NCI-H1930 (cell line): ENCODE data around the gene OVCH2.
"Not testable (repeated sequence)": the region's sequence is repeated elsewhere in the genome, so short reads cannot be mapped to it uniquely, and the experiment has no call there.

Experiments used
- DNase-seq, 2 experiments: peaks; one replicate each; lab custom pipeline; 2025; lab: John Stamatoyannopoulos, UW

The OVCH2 gene, protein sequence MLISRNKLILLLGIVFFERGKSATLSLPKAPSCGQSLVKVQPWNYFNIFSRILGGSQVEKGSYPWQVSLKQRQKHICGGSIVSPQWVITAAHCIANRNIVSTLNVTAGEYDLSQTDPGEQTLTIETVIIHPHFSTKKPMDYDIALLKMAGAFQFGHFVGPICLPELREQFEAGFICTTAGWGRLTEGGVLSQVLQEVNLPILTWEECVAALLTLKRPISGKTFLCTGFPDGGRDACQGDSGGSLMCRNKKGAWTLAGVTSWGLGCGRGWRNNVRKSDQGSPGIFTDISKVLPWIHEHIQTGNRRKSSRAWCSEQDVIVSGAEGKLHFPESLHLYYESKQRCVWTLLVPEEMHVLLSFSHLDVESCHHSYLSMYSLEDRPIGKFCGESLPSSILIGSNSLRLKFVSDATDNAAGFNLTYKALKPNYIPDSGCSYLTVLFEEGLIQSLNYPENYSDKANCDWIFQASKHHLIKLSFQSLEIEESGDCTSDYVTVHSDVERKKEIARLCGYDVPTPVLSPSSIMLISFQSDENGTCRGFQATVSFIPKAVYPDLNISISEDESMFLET

DNA sequence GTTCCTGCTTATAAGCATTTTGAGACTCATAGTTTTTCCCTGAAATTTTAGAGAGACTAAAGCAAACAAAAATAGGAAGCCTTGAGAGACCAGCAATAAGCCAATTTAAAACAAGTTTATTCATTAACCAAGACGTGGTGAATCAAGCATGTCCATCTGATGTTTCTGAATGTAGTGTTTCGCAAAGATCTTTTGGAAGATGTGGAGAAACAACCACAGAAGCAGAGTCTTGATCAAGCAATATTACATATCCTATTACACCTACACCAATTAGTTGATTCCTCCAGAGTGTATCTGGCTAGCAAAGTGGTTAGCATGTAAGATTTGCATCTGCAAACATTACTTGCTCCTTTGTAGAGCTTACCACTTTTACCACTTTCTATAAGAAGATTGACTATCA is at the start of gene OVCH2:
TSS of gene OVCH2 (minus strand) at position 101 of the 400 bp plus-strand sequence. CDS start at position 18, 83 bp downstream.
- no peak for DNase-seq

DNA sequence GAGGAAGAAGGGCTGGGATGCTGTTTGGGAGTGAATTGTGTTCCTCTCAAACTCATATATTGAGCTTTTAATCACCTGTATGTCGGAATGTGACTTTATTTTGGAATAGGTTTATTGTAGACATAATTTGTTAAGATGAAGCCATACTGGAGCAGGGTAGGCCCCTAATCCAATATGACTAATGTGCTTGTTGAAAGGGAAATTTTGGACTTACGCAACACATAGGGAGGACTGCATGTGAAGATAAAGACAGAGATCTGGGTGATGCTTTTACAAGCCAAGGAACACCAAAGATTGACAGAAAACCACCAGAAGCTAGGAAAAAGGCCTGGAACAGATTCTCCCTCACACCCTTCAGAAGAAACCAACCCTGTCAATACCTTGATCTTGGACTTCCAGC is 43.2 kb upstream of the OVCH2 start:
- DNase-seq, result no peak

DNA sequence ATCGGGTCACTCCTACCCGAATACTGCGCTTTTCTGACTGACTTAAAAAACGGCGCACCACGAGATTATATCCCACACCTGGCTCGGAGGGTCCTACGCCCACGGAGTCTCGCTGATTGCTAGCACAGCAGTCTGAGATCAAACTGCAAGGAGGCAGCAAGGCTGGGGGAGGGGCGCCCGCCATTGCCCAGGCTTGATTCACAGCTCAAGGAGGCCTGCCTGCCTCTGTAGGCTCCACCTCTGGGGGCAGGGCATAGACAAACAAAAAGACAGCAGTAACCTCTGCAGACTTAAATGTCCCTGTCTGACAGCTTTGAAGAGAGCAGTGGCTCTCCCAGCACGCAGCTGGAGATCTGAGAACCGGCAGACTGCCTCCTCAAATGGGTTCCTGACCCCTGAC is 28.5 kb upstream of the OVCH2 start:
- not testable (repeated sequence) for DNase-seq

DNA sequence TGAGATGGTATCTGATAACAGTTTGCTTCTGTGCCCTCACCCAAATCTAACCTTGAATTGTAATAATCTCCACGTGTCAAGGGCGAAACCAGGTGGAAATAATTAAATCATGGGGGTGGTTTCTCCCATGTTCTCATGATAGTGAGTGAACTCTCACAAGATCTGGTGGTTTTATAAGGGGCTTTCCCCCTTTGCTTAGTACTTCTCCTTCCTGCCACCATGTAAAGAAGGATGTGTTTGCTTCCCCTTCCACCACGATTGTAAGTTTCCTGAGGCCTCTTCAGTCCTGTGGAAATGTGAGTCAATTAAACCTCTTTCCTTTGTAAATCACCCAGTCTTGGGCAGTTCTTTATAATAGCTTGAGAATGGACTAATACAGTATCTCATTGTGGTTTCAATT is 8.5 kb upstream of the OVCH2 start:
- no peak for DNase-seq

DNA sequence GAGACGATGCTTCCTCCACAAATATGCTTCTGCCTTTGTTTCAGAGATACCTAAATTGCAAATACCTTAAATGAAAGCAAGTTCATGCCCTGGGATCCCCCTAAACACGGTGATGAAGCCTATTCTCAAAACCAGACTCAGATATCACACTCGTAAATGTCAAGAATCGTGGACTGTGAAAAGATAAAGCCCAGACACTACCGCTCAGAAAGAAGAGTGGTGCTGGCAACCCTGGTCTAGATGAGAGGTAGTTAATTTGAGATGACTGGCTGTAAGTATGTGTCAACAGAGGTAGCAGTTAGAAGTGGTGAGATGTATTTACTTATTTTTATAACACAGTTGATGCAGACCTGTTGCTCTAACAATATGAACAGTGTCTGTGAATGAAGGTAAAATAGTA is 2.5 kb downstream of the OVCH2 start:
- DNase-seq, result no peak

DNA sequence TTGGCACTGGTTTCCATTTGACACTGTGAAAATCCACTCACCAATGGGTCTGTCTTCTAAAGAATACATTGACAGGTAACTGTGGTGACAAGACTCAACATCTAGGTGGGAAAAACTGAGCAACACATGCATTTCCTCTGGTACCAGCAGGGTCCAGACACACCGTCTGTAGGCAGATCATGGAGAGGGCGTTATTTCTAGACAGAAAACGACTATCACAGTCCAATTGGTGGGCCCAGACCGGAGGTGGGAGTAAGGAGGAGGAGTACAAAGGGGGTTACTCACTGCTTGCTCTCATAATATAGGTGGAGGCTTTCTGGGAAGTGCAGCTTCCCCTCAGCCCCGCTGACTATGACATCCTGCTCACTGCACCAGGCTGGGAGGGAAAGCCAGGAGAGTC is 9.9 kb downstream of the OVCH2 start:
- DNase-seq, result no peak

DNA sequence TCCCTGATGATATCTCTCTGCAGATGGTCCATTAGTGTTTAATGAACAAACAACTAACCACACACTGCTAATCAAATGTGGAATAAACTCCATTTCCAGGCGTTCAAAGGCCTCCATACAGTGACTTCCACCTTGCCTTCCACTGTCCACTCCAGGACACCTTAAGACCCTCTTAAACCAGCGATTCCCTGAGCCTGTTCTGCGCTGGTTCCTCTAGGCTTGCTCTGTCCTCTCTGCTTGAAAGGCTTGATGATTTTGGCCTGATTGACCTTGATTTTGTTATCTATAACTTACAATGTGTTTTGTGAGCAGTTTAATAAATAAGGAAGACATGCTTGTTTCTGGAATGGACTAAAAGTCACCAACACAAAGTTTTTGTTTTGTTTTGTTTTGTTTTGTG is 12.0 kb downstream of the OVCH2 start:
- DNase-seq, result no peak

DNA sequence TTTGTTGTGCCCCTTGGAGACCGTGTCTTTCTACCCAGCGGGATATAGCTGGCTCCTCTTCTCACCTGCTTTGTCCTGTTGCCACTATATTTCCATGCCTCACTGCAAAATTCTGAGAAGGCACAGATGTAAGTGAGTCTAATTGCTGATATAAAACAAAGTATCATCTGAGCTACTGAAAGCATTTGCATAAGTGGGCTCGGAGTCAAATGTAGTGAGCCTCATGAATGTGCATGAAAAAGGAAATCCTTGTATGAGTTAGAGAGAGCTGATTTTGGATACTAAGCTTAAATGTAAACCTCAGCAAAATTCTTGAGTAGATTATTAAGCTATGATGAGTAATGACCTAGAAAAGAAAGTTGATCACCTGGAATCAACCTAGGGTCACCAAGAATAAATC is 13.9 kb downstream of the OVCH2 start:
- no peak for DNase-seq

DNA sequence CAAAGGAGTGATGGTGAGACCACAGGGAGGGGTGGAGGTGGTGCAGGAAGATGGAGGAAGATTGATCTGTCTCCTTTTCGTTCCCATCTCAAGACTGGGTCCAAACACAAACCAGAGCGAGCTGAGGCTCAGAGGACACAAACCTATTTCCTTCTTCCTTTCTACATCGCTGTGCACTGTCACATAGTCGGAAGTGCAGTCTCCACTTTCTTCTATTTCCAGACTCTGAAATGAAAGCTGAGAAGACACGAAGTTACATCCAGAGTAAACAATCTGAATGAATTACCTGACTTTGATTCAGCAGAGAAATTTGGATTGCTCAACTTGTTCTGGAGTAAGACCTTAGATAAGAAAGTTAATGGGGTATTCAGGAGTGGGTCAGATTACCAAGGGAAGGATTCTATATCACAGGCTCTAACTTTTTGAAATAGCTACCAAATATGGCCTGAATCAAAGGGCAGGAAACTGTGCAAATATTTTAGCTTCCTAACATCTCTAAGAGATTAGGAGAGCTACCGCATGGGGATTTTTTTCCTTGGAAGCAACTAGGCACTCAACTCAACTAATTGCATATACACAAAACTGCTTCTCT is 14.4 kb downstream of the OVCH2 start:
- DNase-seq, result no peak

DNA sequence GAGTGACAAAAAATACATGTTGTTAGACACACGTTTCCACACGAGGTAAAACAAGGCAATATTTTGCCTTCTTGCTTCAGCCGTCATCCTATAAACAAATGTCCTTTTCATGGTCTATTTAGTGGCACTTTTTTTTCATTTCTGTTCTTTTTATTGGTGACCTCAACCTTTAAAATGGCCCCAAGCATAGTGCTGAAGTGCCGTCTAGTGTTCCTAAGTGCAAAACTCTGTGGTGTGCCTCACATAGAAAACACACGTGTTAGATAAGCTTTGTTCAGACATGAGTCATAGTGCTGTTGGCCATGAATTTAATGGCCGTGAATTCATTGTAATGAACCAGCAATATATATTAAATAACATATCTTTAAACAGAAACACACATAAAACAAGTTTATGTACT is 15.6 kb downstream of the OVCH2 start:
- DNase-seq, result peak in 1 of 2 experiments; percentile 10

DNA sequence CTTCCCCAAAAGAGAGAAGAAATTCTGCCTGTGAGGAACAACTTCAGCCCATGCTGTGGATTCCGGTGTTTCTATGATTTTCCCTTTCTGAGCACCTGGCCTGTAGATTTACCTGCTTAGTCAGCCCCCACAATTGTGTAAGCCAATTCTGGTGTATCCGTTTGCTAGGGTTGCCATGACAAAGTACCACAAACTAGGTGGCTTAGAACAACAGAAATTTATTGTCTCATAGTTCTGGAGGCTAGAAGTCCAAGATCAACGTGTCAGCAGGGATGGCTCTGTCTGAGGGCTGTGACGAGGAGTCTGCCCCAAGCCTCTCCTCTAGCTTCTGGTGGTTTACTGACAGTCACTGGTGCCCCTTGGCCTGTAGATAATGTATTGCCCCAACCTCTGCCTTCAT is 17.0 kb downstream of the OVCH2 start:
- no peak for DNase-seq

DNA sequence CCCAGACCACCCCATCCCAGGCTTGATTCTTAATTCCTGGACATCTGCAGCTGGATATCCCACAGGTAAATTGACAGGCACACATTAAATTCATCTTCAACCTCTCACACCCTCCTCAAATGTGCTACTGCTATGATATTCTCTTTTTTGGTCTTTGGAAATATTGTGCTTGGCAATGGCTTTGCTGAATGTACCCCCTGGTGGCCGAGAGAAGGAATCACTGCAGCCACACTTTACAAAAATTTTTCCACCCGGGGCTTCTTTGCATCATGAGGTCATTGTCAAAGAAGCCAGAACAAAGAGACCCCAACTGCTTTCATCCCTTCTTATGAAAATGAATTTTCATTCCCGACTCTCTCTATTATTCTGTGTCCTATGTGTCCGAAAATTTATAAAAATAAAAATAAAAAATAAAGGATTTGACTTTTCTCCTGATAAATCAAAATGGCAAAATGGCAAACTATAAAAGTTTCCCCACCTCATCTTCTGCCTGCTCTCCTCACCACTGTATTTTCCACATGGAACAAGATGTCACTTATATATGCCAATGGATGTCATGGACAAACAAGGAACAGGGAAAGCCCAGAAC is 17.9 kb downstream of the OVCH2 start:
- DNase-seq, result peak in 1 of 2 experiments; percentile 33

DNA sequence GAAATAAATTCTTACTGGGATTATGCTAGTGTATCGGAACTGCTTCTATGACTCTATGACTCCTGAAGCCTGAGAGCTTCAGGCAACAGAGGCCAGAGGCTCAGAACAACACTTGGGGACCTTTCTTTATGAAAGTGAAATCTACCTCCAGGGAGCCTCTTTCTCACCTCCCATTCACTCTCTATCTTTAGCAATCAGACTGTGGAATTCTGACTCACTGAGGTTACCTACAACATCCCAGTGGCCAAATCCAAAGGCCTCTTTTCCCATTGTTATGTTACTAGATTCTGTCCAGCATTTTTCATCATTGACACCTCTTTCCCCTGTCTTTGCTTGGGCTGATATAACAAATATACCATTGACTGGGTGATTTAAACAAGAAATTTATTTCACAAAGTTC is 18.9 kb downstream of the OVCH2 start:
- DNase-seq, result no peak

DNA sequence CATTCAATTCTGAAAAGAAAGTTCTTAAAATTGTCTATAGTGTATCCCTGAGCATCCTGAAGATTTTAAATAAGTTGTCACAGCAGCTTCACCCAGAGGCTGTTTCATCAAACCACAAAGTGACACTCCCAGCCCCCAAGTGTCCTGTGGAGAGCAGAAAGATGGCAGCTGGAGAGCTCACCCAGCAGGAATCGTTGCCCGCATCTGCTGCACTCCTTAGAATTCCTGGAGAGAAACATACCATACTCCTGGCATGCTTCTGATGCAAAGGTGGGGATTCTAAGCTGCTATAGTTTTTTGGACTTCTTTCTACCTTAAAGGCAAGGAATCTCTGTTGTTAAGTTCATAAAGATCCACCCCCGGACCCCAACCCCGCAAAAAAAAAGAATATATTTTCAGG is 19.5 kb downstream of the OVCH2 start:
- no peak for DNase-seq

DNA sequence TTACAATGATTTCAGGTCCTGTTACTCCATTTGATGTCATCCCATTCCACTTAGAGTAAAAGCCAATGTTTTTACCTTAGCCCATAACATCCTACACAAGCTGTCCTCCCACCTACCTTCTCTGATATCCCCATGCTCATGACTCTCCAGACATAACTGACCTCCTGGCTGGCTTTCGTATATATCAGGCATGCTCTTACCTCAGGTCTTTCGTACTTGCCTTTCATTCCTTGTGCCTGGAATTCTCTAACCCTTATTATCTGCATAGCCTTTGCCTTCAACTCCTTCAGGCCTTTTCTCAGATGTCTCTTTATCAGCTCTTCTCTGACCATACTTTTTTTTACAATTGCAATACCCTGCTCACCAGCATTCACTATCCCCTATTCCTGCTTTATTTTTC is 22.7 kb downstream of the OVCH2 start:
- no peak for DNase-seq

DNA sequence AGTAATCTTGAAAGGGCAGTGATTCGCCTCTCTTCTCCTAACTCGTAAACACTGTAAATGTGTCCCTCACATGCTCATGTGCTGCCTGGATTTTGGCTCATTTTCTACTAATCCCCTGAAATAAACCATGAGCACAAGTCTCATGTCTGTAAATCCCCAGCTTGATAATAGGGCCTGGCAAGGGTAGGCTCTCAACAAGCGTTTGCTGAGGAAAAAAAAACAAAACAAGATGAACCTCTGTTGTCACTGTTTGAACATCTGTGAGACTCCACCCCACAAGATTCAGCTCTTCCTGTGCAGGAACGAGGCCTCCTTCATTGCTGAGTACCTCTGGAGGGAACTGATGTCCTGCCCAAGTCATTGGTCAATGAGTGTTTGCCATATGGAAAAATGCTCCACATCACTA is 28.5 kb downstream of the OVCH2 start:
- no peak for DNase-seq

DNA sequence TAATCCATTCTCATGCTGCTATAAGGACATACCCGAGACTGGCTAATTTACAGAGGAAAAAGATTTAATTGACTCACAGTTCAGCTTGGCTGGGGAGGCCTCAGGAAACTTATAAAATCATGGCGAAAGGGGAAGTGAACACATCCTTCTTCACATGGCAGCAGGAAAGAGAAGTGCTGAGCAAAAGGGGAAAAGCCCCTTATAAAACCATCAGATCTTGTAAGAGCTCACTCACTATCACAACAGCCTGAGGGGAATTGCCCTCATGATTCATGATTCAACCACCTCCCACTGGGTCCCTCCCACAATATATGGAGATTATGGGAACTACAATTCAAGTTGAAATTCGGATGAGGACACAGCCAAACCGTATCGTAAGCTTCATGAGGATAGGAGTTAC is 29.2 kb downstream of the OVCH2 start:
- no peak for DNase-seq

DNA sequence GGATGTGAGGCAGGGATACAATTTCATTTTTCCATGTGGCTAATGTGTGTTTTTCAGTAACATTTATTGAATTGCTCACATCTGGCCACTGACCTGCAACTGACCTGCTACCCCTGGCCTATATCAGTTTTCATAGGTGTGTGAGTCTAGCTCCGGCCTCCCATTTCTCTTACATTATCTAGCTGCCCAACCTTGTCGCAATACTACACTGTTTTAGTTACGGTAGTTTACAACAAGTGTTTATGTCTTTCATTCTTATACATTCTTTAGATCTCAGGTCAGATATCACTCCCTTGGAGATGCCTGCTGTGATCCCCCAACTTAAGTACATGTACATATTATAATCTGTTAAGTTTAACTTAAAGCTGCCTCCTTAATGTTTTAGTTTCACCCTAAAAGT is 30.6 kb downstream of the OVCH2 start:
- DNase-seq, result no peak

DNA sequence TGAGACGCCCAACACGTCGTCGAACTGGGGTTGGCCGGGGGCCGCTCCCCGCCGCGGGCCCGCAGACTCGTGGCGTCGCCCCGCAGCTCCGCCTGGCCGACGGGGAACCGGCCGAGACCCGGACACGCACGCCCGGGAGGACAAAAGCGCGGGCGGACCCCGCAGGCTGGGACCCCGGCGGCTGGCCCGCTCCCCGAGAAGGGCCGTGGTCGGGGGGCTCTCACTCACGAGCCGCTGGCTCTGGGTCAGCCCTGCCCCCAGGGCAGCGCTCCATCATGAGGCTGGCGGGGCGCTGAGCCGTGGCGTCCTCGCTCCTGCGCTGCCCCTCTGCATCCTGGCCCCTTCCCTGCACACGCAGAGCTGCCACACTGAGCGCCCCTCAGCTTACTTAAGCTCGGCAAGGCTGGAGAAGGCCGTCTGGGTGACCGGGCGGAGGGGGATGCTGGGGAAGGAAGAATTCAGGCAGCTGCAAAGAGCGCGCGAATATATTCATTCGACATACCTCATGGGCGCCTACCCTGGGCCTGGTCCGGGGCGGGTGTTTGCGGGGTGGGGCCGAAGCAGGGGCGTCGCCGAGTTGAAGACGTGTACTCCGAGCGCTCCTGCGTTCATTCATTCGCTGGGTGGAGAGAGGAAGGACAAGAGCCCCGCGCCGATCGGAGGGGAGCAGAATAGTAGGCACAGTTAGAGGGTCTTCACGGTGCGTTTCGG is 32.4 kb downstream of the OVCH2 start:
- peak; percentile 30 to 38 for DNase-seq

DNA sequence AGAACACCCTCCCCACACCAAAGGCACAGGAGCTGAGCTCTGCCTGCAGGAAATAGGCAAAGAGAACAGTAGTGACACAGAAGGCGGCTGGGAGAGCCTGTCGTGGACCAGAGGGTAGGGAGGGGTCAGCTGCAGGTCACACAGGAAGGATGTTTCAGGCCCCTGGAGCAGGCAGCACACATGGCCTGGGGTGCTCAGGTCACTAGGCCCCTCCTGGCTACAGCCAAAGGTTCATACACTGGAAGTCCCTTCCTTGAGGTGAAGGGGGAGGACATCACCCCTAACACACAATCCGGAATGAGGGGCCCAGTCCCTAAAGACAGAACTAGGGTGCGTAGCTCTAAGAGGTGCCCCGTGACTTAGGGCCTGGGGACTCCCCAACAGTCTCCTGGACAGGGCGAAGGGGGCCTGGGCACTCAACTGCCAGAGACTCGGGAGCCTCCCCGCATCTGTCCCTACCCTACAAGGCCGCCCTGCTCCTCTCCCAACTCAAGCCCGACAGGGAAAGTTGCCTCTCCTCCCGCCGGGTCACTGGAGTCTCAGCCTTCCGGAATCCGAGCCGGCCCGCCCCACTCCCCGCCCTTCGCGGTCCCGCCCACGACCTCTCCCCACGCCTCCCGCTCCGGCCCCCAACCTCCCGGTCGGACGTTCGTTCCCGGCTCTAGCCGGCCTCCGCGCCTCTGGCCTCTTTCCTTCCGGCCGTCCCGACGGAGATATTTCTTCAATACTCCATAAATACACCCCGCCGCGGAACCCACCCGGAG is 33.1 kb downstream of the OVCH2 start, which contains the start of gene CYB5R2:
TSS of gene CYB5R2 (minus strand) at position 541 of the 764 bp plus-strand sequence. CDS start 675 bp downstream, outside the sequence.
- peak in 1 of 2 experiments; percentile 11 for DNase-seq

DNA sequence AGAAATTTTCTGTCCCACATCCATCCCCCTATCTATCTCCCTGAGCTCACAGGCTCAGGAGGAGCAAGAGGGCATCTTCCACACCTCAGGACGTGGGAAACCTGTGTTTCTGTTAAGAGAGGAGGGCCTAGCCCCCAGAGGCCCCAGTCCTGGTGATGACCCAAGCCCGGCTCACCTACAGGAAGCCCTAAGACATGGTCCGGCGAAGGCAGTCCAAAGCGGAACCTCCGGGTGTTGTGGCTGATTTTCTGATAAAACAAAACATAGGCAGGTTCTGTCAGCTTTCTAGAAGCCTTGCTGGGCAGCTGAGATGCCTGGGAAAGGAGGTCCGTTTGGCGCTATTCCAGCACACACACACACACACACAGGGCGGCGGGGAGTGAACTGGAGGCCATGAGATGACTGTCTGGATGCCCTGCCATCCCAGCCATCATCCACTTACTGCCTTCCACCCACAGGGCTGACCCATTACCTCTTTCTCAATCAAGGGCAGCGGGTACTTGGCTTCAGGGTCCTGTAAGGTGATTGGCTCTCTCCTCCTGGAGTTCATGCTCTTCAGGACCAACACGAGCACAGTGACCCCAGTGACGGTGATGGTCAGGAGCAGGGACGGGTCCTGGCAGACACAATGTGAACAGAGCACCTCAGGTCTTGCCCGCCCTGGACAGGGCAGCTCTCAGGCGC is 33.9 kb downstream of the OVCH2 start:
- DNase-seq, result no peak
